GM18951 (cell line): ENCODE results near the gene MBD6.
"Not testable (repeated sequence)": the region's sequence is repeated elsewhere in the genome, so short reads cannot be mapped to it uniquely, and the experiment has no call there.

Experiments used
- POLR2A ChIP-seq: IDR thresholded peaks from 4 replicates; pipeline ENCODE4 v1.6.1; 2011; ENCODE audit warnings: mild to moderate bottlenecking; ENCODE audit not compliant: insufficient read length, insufficient read depth; ENCODE audit errors: extremely low read depth
- in situ Hi-C: fragments of 300-500 bp; cut with MboI; formaldehyde crosslinking; loops from one replicate; pipeline ENCODE4 v1.12.0; 2022; ENCODE audit warnings: low sequenced_read_pairs, mixed read lengths, inconsistent platforms; ENCODE audit not compliant: unreplicated experiment

MBD6 gene

DNA sequence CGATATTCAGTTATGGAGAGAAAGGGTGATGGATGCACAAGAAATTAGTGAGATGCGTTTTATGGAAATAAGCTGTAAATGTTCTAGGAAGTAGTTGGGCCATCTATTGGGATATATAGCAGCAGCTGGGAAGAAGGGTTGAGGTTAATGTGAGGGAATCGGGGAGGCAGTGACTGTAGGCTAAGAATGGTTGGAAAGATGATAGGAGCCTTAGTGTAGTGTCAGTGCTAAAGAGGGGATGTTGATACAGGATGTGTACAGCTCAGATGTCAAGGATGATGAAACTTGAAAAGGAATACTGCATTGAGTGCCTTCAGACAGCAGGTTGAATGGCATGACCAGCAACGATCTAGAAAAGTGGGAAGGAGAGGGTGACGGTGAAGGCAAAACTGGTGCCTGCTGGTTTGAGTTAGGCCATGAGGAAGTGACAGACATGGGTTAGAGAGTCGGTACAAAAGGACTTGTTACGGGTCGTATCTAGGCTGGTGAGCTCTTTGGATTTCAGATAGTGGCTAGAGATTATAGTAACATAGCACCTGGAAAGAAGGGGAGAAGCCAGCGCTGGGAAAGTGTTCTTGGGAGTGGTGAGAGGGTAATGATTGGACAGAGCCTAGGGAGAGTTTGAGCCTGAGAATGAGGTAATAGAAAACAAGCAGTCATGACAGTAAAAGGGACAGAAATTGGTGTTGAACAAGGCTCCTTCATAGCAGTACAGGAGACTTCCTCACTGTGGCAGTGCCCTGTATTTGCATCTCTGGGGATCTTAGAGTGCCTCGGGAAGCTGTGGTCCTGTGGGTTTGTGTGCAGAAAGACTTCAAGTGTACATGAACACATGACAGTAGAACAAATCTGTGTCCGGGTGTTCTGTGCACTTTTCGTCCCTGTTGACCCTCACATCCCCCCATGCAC lies 25.1 kb upstream of the MBD6 start:
- in situ Hi-C loops: no loop called here
- no peak for TF ChIP-seq POLR2A

DNA sequence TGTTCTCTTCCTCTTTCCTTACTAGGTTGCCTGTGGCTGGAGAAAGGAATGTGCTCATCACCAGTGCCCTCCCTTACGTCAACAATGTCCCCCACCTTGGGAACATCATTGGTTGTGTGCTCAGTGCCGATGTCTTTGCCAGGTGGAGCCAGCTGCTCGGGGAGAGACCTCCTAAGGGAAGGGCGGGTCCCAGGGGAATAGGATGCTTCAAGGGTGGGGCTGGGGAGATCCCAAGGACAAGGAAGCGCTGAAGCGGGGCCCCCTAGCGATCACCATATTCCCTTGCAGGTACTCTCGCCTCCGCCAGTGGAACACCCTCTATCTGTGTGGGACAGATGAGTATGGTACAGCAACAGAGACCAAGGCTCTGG lies 24.5 kb upstream of the MBD6 start:
- no peak for TF ChIP-seq POLR2A
- in situ Hi-C loops: no loop called here

DNA sequence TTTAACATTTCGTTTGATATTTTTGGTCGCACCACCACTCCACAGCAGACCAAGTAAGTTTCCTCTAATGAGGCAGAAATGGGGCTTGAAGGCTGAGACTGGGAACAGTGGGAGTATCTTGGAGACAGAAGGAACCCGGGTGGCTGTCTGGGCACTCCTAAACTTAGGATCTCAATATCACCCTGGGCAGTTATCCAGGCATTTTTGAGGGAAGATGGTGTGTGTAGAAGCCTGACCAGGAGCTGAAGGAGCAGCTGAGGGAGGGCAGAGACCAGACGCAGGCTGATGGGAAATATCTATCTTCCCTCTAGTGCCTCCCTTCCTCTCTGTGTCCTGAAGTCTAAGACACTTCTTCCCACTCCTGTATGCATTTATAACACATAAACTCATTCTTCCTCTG lies 24.1 kb upstream of the MBD6 start:
- in situ Hi-C loops: no loop called here
- TF ChIP-seq POLR2A: no peak

DNA sequence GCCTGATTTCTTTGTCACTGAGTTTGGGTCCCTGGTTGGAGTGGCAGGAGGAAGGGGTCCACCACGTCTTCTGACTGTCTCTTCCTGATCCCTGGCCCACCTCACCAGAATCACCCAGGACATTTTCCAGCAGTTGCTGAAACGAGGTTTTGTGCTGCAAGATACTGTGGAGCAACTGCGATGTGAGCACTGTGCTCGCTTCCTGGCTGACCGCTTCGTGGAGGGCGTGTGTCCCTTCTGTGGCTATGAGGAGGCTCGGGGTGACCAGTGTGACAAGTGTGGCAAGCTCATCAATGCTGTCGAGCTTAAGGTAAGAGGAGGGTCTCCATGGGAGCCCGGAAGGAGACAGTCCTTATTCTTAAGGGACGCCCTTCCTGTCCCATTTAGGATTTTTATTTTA lies 22.4 kb upstream of the MBD6 start:
- in situ Hi-C loops: no loop called here
- no peak for TF ChIP-seq POLR2A

DNA sequence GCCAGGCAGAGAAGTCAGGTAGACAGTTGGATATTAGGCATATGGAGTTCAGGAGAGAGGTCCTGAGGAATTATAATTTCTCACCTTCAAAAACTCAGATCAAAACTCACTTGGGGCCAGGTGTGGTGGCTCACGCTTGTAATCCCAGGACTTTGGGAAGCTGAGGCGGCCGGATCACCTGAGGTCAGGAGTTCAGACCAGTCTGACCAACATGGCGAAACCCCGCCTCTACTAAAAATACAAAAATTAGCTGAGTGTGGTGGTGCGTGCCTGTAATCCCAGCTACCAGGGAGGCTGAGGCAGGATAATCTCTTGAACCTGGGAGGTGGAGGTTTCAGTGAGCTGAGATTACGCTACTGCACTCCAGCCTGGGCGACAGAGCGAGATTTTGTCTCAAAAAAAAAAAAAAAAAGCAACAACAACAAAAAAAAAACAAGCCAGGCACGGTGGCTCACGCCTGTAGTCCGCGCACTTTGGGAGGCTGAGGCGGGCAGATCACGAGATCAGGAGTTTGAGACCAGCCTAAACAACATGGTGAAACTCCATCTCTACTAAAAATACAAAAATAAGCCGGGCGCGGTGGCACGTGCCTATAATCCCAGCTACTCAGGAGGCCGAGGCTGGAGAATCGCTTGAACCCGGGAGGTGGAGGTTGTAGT lies 20.2 kb upstream of the MBD6 start:
- in situ Hi-C loops: not testable (repeated sequence)

DNA sequence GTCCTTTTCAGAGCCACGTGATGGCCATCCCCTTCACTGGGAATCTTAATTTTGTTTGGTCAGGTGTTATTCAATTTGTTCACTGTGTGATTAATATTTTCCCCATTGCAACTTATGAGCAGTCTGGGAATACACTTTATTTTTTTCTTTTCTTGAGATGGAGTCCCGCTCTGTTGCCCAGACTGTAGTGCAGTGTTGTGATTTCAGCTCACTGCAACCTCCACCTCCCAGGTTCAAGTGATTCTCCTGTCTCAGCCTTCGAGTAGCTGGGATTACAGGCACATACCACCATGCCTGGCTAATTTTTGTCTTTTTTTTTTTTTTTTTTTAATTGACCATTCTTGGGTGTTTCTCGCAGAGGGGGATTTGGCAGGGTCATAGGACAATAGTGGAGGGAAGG lies 16.1 kb upstream of the MBD6 start:
- in situ Hi-C loops: not testable (repeated sequence)

DNA sequence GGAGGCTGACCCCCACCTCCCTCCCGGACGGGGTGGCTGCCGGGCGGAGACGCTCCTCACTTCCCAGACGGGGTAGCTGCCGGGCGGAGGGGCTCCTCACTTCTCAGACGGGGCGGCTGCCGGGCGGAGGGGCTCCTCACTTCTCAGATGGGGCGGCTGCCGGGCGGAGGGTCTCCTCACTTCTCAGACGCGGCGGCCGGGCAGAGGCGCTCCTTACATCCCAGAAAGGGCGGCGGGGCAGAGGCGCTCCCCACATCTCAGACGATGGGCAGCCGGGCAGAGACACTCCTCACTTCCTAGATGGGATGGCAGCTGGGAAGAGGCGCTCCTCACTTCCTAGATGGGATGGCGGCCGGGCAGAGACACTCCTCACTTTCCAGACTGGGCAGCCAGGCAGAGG lies 14.8 kb upstream of the MBD6 start:
- in situ Hi-C loops: not testable (repeated sequence)

DNA sequence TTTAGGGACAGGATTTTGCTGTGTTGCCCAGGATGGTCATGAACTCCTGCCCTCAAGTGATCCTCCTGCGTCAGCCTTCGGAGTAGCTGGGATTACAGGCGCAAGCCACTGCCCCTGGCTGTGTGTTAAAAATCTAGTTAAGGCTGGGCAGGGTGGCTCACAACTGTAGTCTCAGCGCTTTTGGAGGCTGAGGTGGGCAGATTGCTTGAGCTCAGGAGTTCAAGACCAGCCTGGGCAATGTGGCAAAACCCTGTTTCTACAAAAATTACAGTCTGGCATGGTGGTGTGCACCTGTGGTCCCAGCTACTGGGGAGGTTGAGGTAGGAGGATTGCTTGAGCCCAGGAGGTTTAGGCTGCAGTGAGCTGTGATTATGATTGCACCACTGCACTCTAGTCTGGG lies 11.5 kb upstream of the MBD6 start:
- no peak for TF ChIP-seq POLR2A
- in situ Hi-C loops: no loop called here

DNA sequence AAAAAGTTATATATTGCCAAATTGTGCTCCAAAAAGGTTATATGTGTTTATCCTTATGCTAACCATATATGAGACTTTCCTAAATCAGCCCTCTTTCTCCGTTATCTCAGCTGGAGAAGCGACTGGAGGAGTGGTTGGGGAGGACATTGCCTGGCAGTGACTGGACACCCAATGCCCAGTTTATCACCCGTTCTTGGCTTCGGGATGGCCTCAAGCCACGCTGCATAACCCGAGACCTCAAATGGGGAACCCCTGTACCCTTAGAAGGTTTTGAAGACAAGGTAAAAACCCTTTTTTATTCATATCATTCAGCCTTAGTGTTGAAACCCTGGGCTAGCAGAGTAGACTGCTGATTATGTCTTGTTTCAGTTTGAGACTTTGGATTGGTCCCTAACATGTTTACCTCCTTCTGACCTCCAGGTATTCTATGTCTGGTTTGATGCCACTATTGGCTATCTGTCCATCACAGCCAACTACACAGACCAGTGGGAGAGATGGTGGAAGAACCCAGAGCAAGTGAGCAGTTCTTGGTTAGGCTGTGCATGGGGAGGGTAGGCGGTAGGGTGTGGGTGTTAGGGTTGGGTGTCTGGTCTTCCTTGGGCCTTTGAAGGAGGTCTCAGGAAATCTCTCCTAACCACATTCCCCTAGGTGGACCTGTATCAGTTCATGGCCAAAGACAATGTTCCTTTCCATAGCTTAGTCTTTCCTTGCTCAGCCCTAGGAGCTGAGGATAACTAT lies 10.9 kb upstream of the MBD6 start:
- in situ Hi-C loops: no loop called here
- no peak for TF ChIP-seq POLR2A

DNA sequence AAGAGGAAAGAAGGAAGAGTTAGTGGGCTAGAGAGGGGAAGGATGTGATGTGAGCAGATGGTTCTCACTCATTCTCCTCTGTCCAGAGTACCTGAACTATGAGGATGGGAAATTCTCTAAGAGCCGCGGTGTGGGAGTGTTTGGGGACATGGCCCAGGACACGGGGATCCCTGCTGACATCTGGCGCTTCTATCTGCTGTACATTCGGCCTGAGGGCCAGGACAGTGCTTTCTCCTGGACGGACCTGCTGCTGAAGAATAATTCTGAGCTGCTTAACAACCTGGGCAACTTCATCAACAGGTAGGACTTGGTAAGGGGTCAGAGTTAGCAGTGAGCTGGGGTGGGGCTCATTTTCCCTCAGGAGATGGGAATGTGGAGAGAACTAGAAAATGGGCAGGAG lies 10.0 kb upstream of the MBD6 start:
- in situ Hi-C loops: no loop called here
- TF ChIP-seq POLR2A: no peak

DNA sequence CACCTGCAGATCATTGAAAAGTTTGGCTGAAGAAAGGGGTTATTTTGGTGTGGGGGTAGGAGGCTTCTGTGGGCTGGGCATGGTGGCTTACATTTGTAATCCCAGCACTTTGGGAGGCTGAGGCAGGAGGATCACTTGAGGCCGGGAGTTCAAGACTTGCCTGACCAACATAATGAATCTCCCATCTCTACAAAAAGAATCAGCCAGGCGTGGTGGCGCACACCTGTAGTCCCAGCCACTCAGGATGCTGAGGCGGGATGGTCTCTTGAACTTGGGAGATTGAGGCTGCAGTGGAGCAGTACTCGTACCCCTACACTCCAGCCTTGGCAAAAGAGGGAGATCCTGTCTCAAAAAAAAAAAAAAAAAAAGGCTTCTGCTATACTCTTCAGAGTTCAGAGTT lies 9.4 kb upstream of the MBD6 start:
- TF ChIP-seq POLR2A: no peak
- in situ Hi-C loops: no loop called here

DNA sequence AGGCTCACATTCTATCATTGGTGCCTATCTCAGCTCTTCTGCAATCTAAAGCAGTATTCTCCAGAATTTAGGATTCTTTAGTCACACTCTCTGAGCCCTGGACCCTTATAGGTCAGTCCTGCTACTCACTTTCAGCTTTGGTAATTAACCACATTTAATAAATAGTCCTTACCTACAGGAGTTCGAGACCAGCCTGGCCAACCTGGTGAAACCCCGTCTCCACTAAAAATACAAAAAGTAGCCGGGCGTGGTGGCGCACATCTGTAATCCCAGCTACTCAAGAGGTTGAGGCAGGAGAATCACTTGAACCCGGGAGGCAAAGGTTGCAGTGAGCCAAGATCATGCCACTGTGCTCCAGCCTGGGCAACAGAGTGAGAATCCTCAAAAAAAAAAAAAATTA lies 8.9 kb upstream of the MBD6 start:
- in situ Hi-C loops: not testable (repeated sequence)

DNA sequence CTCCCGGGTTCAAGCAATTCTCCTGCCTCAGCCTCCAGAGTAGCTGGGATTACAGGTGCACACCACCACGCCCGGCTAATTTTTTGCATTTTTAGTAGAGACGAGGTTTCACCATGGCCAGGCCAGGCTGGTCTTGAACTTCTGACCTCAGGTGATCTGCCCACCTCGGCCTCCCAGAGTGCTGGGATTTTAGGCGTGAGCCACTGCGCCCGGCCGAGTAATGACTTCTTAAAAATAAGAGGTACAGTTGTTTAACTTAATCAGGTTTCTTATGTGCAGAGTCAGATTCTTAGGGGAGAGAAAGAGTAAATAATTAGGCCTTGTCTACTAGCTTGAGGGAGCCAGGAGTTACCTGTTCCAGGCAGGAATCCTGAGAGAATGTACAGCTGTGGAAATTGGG lies 8.4 kb upstream of the MBD6 start:
- in situ Hi-C loops: not testable (repeated sequence)

DNA sequence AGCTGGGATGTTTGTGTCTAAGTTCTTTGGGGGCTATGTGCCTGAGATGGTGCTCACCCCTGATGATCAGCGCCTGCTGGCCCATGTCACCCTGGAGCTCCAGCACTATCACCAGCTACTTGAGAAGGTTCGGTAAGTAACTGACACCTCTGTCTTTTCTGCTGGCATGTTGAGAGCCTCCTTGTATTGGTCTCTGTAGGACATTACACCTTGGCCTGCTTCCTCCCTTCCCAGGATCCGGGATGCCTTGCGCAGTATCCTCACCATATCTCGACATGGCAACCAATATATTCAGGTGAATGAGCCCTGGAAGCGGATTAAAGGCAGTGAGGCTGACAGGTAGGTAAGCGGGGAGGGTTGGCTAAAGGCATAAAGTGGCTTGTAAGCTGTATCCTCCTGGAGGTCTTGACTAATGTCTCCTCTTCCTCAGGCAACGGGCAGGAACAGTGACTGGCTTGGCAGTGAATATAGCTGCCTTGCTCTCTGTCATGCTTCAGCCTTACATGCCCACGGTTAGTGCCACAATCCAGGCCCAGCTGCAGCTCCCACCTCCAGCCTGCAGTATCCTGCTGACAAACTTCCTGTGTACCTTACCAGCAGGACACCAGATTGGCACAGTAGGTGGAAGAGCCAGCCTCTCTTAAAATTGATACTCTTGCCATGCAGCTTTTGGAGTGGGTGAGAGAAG lies 7.8 kb upstream of the MBD6 start:
- no peak for TF ChIP-seq POLR2A
- in situ Hi-C loops: no loop called here
